Body of pancreas (tissue), 4 donors: Measurements from ENCODE around the gene BCL2L12. TPM values are rescaled to one million over a fixed set of nuclear protein-coding genes. Genes with fewer than 3 reads are reported as not detected.
A peak's percentile ranks its signal among the peaks of the same experiment; 100 is the strongest.

Experiments used
- ATAC-seq: fragments of 150-250 bp; one replicate; pipeline ENCODE4 v1.9.1; 2016
- DNase-seq, 4 donors: peaks; one replicate each; pipeline ENCODE4 v3.0.0-alpha.2; 2019
- H3K27ac ChIP-seq, 4 donors: fragments of 200-600 bp; sonication (generic); 1 replicate in 3 of 4; 2 replicates in 1 of 4; pipeline versions ENCODE4 v1.5.1 to v1.6.1; 2016 to 2019; ENCODE audit warnings: mild to moderate bottlenecking in 1 of 4, mixed read lengths in 1 of 4, moderate library complexity in 1 of 4
- H3K27me3 ChIP-seq, 2 donors: fragments of 200-600 bp; sonication (generic); one replicate each; pipeline ENCODE4 v1.6.0; 2016; ENCODE audit warnings: mild to moderate bottlenecking in 1 of 2
- H3K36me3 ChIP-seq, 2 donors: fragments of 200-600 bp; sonication (generic); replicated peaks in 1 of 2; 2 replicates each; pipeline ENCODE4 v1.5.1; 2016; ENCODE audit warnings: low read depth in 2 of 2; ENCODE audit not compliant: insufficient read depth in 1 of 2
- H3K4me1 ChIP-seq: fragments of 200-600 bp; sonication (generic); one replicate; pipeline ENCODE4 v1.6.0; 2016
- H3K4me3 ChIP-seq, 2 donors: fragments of 200-600 bp; sonication (generic); 1 replicate in 1 of 2; 2 replicates in 1 of 2; pipeline ENCODE4 v1.5.1; 2016 to 2019
- H3K9me3 ChIP-seq, 3 donors: fragments of 200-600 bp; sonication (generic); 1 replicate in 2 of 3; 2 replicates in 1 of 3; pipeline ENCODE4 v1.5.1; 2016
- POLR2A ChIP-seq, 3 donors: fragments of 450-650 bp; IDR thresholded peaks; one replicate each; pipeline ENCODE4 v1.6.1; 2016; ENCODE audit warnings: antibody characterized with exemption in 3 of 3, mild to moderate bottlenecking in 2 of 3
- WGBS, 2 donors: methylation state at CpG; one replicate each; pipeline ENCODE4 v1.1.5; 2017; 5-methylcytosine and 5-hydroxymethylcytosine counted together
- intact Hi-C: fragments of 100-400 bp; cut with DNase I; formaldehyde crosslinking; loops from one replicate; pipeline ENCODE4 v1.15.1; 2023
- total RNA-seq, 2 donors: library from RNA; depleted of rRNA; stranded (reverse); fragments of >200 nt; gene quantifications; one replicate each; pipeline ENCODE4 v1.1.0, GENCODE V29; 2016
- TF ChIP-seq, protein P1 (sequence below), 7 experiments: fragments of 450-650 bp in 4 of 7; fragments of 200-600 bp in 3 of 7; sonication (generic) in 3 of 7; IDR thresholded peaks; one replicate each; pipeline ENCODE4 v1.5.1; 2016 to 2019; ENCODE audit warnings: antibody characterized with exemption in 7 of 7

BCL2L12 gene
- total RNA-seq, 2 donors from 2014 or later = 3.6 to 5.6 TPM

DNA sequence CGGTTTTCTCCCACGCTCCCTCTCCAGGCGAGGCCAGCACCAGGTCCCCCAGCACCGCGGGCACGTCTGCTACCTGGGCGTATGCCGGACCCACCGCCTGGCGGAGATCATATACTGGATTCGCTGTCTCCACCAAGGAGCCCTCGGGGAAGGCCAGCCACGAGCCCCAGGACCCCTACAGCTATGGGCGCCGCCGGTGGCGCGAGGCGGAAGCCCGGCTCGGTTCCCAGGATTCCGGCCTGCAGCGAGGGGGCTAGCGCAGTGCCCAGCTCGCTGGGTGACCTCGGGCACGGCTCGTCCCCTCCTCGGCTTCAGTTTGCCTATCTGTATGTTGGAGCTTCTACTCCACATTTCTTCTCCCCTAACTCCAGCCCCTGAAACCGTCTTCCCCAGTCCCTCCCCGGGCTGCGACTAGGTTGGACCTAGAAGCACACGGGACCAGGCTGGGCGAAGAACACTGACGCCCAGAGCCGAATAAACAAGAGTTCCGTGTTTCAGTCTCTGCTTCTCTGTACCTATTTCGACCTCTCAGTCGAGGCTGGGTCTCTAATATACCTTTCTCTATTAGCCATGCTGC, 24.4 kb downstream of the BCL2L12 start:
- intact Hi-C loops = no loop called here
- H3K4me1 ChIP-seq = peaks cover 33% of the 10 kb centered on the region
- no peaks in the 10 kb centered on the region for H3K27me3 ChIP-seq
- no peak for DNase-seq
- WGBS, 2 donors = 4 to 8% methylated on average over 26 to 39 of the region's 39 CpGs
- ATAC-seq = peak; percentile 41
- peak overlapping the region in 2 of 4 donors; percentile 66 to 69 for H3K27ac ChIP-seq
- peaks cover 0 to 2% of the 10 kb centered on the region in 2 donors for H3K36me3 ChIP-seq
- TF ChIP-seq, protein P1, sequence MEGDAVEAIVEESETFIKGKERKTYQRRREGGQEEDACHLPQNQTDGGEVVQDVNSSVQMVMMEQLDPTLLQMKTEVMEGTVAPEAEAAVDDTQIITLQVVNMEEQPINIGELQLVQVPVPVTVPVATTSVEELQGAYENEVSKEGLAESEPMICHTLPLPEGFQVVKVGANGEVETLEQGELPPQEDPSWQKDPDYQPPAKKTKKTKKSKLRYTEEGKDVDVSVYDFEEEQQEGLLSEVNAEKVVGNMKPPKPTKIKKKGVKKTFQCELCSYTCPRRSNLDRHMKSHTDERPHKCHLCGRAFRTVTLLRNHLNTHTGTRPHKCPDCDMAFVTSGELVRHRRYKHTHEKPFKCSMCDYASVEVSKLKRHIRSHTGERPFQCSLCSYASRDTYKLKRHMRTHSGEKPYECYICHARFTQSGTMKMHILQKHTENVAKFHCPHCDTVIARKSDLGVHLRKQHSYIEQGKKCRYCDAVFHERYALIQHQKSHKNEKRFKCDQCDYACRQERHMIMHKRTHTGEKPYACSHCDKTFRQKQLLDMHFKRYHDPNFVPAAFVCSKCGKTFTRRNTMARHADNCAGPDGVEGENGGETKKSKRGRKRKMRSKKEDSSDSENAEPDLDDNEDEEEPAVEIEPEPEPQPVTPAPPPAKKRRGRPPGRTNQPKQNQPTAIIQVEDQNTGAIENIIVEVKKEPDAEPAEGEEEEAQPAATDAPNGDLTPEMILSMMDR (IDR thresholded peaks at IDR 0.05) = peak in 1 of 7 experiments; percentile 6
- TF ChIP-seq POLR2A (IDR thresholded peaks at IDR 0.05) = no peak
- H3K9me3 ChIP-seq = no peaks in the 10 kb centered on the region
- H3K4me3 ChIP-seq = peak overlapping the region; percentile 18 to 32

GRCh38 chr19:49690656-49691242, 25.0 kb downstream of the BCL2L12 start, which contains the start of gene CPT1C:
Gene CPT1C (plus strand): TSS chr19:49691116. CDS start chr19:49692253, 1,137 bp downstream.
- 1 to 6% methylated on average over 34 to 38 of the region's 38 CpGs for WGBS, 2 donors
- Histone ChIP-seq H3K9me3 (no peaks in the 10 kb centered on the region), H3K27me3 (no peaks in the 10 kb centered on the region), H3K4me3 (peak within 1 kb of the TSS; percentile 18 to 32), H3K4me1 (peaks cover 33% of the 10 kb centered on the region), H3K27ac (peak within 1 kb of the TSS in 2 of 4 donors; percentile 66 to 69), H3K36me3 (peaks cover 0 to 1% of the 10 kb centered on the region in 2 donors)
- DNase-seq (peak; percentile 80 to 82 (median 82)), ATAC-seq (peak; percentile 78)
- intact Hi-C loops = no loop called here
- peak in 2 of 3 donors; percentile 70 to 72 for TF ChIP-seq POLR2A (IDR thresholded peaks at IDR 0.05)
- TF ChIP-seq, protein P1 (IDR thresholded peaks at IDR 0.05) = no peak

- peak in 1 of 4 donors; percentile 48 for DNase-seq
- H3K36me3 ChIP-seq = no peaks in the 10 kb centered on the region
- H3K4me3 ChIP-seq = no peak overlapping the region
- no peaks in the 10 kb centered on the region for H3K9me3 ChIP-seq
- no peak for TF ChIP-seq POLR2A (IDR thresholded peaks at IDR 0.05)
- TF ChIP-seq, protein P1 (IDR thresholded peaks at IDR 0.05) = no peak
- peaks cover 33% of the 10 kb centered on the region for H3K4me1 ChIP-seq
- intact Hi-C loops = no loop called here
- peak overlapping the region in 2 of 4 donors; percentile 66 to 69 for H3K27ac ChIP-seq
- no peaks in the 10 kb centered on the region for H3K27me3 ChIP-seq
- peak; percentile 5 for ATAC-seq
- WGBS, 2 donors = 27 to 65% methylated on average over 12 to 39 of the region's 39 CpGs
These were observed 25.8 kb downstream of the BCL2L12 start for GRCh38 chr19:49691243-49692146.

DNA sequence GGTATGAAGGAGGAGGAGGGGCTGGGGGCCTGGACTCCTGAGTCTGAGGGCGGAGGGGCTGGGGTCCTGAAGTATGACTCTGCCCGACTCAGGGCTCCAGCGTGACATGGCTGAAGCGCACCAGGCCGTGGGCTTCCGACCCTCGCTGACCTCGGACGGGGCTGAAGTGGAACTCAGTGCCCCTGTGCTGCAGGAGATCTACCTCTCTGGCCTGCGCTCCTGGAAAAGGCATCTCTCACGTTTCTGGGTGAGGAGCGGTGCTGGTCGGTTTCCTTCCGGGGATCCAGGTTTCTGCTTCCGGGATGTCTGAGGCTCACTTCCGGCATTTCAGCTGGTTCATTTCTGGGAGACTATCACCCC, 26.4 kb downstream of the BCL2L12 start:
- H3K4me3 ChIP-seq = no peak overlapping the region
- no peak overlapping the region for H3K27ac ChIP-seq
- no peaks in the 10 kb centered on the region for H3K27me3 ChIP-seq
- H3K4me1 ChIP-seq = peaks cover 33% of the 10 kb centered on the region
- H3K9me3 ChIP-seq = no peaks in the 10 kb centered on the region
- TF ChIP-seq POLR2A (IDR thresholded peaks at IDR 0.05) = no peak
- TF ChIP-seq, protein P1 (IDR thresholded peaks at IDR 0.05) = no peak
- WGBS, 2 donors = 74 to 81% methylated on average over 15 to 16 of the region's 16 CpGs
- intact Hi-C loops = no loop called here
- ATAC-seq (no peak), DNase-seq (no peak)
- H3K36me3 ChIP-seq = no peaks in the 10 kb centered on the region
